ENCODE measurements around the gene GRM3.

The GRM3 gene

DNA sequence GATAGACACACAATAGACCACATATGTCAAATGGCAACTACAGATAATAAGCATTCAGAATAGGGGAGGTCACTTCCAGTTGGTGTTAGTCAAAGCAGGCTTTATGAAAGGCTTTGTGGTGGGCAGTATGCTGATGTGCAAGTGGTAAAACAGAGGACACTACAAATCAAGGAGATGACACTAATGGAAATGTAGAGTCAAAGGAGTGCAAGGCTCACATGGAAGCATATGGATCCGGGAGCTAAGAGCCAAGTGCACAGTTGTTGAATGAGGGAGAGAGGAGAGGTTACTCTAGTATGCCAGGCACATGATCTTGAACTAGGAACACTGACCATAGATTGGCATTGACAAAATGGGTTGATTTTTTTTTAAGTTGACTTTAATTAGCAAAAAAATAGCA is 62.7 kb downstream of the GRM3 start:
- no peak for DNase-seq (ENCODE audit: low spot score)

DNA sequence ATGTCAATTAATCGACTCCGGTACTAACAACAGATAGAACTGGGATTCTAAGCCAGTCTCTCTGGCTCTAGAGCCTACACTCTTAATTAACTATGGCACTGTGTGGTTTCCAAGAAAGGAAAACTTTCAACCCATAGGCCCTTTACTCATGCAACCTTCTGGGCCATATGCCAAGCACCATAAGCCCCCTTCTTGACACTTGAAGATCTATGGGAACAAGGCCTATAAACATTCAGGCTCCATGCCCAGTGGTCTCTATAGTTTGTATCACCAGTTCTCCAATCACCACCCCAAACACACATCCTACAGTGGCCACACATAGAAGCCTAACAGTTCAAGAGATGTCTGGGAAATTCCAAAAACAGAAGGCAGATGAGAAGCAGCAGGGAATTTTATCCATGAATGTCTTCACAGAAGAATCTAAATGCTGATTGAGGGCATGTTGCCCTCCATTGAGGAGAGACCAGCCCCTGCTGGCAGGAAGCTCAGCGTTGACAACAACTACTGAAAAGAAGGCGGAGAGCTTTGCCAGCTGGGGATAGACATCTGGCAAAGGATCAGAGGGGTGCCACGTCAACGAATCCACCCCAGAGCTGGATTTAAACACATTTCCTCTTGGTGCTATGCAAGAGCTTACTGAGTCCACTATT is 64.4 kb downstream of the GRM3 start:
- DNase-seq (ENCODE audit: low spot score), result no peak

DNA sequence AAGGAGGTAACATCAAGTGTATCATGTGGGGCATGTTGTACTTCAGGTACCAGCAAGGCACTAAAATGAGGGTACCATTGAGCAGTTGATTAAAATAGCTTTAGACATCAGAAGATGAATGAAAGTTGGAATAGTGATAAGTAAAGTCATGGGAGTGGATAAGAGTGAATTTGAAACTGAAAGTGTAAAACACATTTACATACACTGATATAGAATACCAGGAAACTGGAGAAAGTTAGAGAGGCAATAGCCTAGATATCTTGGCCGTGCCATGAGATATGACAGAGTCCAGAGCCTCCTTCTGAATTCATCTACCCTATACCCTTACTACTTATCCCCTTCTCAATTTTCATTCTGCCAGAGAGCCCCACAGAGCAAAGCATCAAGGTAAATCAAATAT is 76.6 kb downstream of the GRM3 start:
- DNase-seq (ENCODE audit: low spot score), result no peak

DNA sequence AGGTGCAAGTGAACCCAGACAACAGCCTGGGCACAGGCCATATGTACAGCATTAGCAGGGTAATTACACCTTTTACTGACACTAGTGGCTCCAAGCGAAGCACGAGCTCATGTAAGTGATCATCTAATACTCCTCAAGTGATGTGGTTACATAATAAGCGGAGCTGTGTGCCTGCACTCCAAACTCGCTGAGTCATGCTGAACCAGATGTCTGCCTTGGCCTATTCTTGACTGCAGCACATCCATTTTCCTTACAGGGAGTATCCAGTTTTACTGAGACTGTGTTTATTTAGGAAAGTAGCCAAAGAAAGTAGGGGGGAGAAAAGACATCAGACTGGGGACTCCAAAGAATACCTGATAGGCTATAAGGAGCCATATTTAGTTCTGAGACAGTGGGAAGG is 90.1 kb downstream of the GRM3 start:
- peak; percentile 13 for DNase-seq (ENCODE audit: low spot score)

DNA sequence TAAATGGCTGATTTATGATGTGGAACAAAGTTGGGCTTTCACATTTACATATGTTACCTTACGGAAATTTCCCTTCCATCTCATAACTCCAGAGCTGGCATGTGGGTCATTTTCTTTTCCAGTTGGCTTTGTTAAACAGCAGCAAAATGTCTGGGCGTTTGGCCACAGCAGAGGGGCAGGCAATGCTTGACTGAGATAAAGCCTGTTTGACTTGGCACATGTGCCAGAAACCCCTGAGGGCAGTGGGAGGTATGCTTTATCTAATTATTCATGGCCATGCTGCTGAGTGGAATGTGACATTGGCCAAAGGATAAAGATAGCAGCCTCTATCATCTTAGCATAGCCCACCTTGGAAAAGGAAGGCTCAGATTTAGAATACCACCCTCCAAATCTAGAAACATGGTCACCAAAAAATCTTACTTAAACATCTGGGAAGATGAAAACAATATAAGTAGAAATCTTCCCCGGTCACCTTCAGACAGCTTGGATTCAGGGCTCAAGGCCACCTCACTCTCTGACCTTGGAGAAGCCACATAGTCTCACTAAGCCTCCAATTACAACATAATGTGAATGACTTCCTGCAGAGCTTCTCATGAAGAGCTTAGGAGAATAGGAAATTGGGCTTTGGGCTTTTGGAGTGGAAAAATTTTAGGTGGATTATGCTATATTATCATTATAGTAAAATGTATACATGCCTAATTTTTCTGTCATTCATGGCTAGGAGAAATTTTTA is 101.5 kb downstream of the GRM3 start:
- no peak for DNase-seq (ENCODE audit: low spot score)

DNA sequence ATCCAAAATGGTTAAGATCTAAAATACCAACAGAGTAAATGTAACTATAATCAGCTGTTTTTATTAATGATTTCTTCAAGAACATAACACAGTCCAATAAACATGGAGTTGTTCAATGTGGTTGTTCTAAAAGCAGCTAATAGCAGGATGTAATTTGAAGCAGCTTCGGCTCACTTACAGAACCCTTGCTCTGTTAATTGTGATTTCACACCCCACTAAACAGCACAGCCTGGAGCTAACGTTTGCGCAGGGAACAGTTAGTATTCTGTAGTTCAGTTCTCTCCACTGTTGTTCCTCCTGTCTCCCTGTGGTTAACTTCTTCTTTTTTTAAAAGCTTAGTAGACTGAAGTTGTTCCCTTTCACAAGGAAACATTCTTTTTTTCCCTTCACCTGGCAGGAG is 104.0 kb downstream of the GRM3 start:
- no peak for DNase-seq (ENCODE audit: low spot score)

DNA sequence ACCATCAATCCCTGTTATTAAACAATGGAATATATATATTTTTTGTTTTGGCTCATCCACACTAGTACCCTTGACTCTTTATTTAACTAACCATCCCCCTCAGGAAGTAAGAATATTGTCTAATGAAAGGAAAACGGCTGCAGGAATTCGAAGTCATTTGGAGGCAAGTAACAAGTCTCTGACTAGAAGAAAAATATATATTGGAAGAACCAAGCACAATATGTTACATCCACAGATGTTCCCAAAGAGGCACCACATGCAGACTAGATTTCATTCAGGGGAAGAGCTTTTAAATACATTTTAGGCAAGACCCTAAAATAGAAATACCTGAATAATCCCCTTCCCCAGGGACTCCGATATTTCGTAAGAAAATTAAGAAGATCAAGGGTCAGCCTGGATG is 104.5 kb downstream of the GRM3 start:
- no peak for DNase-seq (ENCODE audit: low spot score)

DNA sequence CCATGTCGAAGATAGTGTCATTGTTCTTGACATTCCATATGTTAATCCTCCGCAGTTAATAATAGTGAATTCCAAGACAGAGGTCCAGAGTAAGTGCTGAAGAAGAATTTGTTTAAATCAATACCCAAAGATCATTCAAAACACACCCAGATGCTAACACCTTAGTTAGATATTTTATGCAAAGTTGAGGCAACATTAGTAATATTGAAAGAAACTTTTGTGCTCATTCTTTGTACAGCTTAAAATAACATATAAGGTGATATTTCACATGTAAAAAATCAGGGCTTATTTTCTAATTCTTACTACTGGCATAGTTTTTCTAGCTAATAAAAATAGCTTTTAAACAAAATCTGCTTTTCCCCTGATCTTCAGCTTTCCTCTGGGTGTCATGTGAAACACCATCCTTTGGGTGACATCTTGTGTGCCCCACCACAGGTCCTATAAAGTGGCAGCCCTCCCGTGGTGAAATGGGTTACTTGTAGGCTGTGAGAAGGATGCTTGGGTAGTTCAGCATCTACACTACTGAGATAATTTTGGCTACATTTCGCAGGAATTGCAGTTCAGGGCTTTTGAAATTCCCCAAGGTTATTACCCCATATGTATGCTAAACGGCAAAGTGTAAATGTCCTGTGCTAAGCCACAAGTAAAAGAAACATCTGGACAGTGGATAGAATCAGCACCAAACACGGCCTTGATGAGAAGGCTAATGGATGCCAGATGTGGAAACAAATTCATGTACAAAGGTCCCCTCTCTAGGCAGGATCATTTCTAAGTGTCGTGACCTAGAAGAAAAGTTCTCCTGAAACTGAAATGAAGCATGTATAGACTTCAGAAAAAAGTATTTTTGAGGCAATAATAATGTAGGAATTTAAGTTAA is 105.4 kb downstream of the GRM3 start:
- no peak for DNase-seq (ENCODE audit: low spot score)

DNA sequence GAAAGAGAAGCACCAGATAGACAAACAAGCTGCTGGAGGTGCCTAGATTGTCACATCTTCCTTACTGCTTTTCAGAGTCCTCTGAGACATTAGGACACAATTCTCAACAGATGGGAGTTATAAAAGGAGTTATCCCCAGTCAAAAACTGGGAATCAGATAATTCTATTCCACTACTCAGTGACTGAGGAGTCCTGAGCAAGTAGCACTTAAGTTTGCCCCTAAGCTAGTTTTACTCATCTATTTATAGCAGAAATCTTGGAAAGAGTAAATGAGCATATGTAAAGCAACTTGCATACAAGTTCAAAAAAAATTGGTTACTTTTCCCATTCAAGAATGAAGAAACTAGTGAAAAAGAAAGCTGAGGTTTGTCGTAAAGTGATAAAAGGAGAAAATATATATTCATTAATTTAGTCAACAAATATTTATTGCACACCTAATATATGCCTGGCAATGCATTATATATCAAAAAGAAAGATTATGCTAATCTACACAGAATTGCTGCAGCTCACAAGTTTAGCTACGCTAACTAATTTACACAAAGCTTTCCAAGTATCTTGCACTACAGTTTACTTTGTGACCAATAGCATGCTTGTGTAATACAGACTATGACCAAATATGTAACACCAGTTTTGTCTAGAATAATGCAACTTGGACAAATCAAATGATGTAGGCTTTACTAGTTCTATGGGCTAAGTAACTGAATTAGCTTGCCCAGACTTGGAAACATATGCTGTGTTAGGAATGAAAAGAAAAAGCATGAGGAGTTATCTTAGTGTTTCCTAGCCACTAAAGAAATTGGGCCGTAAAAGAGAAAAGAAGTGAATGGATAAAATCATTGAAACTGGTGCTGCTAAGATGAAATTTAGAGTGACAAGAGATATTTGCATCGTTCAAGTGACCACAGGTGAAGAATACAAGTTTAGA is 106.3 kb downstream of the GRM3 start:
- no peak for DNase-seq (ENCODE audit: low spot score)

DNA sequence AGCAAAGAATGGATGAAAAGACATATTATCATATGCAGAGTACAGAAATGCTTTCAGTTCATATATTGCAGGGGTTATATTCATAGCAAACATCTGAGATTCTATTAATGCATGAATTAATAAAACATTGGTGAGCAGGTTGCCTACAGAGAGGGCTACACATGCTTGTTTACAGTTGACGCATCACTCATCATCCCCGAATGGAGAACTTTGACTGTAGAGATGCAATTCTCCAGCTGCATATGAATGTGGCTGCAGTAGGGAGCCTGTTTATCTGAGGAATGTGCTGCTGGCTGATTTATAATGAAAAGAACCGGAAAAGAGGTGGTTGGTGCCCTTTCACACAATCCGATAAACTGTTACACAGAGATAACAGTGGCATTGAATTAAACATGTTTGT is 116.5 kb downstream of the GRM3 start:
- no peak for DNase-seq (ENCODE audit: low spot score)

DNA sequence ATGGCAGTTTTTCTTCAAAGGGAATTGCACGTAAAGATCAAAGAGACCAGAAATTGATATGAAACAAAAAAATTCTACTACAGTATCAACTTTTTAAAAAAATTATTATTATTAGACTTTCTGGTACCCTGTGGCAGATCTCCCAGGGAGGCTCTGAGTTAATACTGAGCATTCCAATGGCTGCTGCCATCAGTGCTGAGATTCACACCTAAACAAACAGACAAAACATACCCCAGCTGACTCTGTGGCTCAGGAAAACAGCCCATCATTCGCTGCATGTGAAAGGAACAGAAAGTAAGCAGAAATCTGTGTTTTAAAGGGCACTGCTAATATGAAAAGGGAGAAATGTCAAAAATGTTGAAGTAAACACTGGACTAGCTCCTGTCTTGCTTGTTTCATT is 118.4 kb downstream of the GRM3 start:
- no peak for DNase-seq (ENCODE audit: low spot score)

DNA sequence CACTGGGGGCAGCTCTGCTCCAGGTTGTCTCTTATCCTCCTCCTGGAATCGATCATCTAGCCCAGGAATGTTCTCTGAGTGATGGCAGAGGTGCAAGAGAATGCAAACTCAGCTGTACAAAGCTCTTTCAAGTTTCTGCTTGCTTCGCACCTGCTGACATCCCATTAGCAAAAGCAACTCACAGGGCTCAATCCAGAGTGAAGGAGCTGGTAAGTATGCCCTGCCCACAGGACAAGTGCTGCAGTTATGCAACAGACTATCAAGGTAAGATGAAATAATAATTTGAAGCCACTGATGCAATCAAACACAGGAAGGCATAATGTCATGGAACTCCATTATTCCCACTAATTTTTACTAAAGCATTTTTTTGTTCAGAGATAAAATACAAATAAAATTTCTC is 122.2 kb downstream of the GRM3 start:
- no peak for DNase-seq (ENCODE audit: low spot score)

DNA sequence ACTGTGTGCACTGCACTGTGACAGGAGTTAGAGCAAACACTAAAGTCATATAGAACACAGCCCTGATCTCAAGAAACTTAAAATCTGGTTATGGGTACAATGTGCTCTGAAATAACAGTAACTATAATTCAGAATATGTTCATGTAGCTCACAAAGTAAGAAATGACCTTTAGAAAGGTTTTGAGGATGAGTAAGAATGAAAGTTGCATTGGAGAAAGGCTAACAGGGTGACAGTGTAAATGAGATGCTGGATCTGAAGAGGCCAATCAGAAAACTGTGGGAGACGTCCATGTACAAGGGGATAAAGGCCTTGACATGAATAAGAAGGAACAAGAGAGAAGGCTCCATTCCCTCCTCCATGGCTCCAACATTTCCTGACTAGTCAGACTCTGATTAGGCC is 124.7 kb downstream of the GRM3 start:
- no peak for DNase-seq (ENCODE audit: low spot score)

DNA sequence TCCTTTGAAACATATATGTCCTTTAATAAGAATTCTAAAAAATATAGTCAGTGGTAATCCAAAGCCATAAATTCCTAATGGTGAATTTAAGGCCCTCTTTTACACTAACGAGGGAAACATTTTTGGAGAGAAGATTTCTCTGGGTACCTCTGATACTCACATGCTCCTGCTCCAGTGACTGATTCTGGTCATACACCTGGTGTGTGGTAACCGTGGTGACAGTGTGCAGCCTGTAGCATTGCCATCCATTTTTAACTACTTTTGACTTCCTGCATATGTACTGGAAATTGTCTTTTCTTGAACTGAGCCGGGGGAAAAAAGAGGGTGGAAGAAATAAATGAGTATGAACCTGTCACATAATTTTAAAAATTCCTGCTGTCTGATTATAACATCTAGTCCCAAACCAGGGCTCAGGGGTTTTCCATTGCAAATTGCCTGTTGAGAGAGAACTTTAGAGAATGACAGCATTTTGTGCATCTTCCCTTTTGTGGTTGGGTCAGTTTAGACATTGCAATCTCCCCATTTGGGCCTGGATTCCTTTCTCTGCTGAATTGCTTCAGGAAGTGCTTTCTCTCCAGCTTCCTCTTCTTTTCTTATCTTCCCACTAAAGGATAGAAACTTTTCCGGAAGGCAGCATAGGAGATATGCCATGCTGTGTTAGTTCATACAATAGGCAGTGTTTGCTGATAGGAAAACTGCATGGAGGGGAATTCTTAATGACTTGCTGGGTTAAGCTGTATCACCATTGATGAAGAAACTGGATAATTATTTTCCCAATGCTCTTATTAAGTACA is 125.5 kb downstream of the GRM3 start:
- DNase-seq (ENCODE audit: low spot score), result no peak

DNA sequence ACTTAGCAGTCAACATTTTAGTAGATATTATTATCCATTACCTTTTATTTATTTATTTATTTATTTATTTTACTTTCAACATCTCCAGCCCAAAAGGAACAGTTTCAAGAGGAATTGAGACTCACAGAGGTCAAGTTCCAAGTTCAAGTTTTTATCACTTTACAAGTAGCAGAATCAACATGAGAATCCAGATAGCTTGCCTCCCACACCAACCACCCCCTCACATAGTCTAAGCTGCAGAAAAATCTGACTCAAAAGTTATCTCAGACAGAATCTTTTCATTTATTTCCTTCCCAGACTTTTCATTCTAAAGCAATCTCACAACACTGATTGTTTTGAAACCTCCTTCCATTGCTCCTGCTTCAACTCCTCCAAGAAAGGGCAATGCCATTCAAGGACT is 129.6 kb downstream of the GRM3 start:
- DNase-seq (ENCODE audit: low spot score), result no peak

DNA sequence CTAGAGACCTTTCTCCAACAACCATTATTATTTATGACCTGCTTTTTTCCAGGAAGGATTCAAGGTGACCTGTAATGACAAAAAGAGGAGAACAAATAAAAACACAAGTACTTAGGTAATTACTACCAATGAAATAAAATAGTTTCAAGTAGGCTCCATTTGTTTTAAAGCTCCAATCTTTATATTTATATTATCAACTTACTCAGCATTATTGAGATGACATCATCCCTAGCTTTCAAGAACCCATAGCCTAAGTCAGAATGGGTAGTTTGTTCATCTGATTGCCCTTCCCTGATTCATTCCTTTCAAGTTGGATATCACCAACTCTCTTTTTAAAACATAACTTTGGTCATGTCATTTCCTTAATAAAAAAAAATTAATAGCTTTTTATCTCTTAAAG is 131.5 kb downstream of the GRM3 start:
- DNase-seq (ENCODE audit: low spot score), result no peak

DNA sequence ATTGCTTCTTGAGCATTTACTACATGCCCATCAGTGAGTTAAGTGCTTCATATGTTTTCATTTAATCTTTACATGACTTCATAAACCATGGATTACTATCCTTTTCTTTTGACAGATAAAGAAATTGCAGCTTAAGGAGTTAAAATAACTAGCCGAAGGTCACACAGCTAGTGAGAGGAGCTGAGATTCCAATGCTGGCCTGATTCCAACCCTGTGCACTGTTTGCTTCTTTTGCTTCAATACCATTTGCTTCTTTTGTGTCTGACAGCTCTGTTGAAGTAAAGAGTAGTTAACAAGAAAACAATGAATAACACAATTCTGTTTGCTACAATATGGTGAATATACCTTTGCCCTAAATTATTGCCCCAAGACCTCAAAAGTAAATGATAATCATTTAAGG is 132.4 kb downstream of the GRM3 start:
- no peak for DNase-seq (ENCODE audit: low spot score)

DNA sequence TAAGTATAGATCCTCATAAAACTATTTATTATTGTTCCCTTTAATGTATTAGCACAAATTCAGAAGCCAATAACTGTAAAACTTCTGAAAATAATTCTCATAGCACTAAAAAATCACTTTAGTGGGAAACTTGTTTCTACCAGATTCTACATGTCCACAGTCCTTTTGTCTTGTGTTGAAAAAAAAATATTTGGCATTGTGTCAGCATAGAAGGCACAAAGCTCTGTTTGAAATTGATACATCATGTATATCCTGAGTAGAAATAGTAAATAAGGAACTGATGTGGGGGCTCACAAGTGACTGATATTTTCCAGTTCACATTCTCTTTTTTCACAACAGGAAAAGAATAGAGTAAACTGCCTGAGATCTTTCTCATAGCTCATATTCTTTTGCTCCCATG is 134.6 kb downstream of the GRM3 start:
- DNase-seq (ENCODE audit: low spot score), result no peak

DNA sequence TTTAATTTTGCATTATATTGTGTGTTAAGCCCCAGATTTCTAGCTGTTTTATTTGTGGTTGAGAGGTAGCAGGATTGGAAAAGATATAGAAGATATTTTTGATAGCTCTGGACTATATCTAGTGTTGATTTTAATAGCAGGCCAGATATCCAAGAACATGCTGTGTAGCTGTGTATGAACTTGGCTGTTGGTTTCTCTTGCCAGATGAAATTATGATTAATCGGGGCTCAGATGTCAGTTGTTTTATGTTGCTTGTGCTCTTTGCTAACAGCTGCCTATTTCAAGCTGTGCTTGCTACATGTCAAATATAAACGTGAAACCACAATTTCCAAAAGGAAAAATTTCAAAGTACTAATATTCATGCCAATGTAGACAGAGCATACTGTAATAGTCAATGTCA is 141.1 kb downstream of the GRM3 start:
- no peak for DNase-seq (ENCODE audit: low spot score)

DNA sequence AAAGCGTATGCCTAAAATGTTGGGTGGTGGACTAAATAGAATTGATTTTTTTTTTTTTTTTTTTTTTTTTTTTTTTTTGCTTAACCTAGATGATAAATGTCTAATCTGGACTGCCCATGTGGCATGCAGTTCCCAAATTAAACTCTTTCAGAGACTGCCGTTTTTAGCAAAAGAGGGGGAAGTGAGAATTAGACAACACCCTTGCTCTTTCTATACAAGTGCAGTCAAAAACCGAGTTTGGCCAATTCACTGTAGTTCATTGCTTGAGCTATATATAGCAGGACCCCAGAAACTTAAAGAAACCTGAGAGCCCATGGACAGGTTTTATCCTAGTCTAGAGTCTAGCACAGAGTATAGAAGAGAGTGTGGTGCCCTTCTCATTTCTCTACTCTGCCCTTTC is 141.9 kb downstream of the GRM3 start:
- DNase-seq (ENCODE audit: low spot score), result no peak

DNA sequence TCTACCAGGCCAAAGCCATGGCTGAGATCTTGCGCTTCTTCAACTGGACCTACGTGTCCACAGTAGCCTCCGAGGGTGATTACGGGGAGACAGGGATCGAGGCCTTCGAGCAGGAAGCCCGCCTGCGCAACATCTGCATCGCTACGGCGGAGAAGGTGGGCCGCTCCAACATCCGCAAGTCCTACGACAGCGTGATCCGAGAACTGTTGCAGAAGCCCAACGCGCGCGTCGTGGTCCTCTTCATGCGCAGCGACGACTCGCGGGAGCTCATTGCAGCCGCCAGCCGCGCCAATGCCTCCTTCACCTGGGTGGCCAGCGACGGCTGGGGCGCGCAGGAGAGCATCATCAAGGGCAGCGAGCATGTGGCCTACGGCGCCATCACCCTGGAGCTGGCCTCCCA is 142.7 kb downstream of the GRM3 start:
- DNase-seq (ENCODE audit: low spot score), result no peak

All from NAMALWA (cell line).